ENCODE data around the gene B4GALNT1.

DNA sequence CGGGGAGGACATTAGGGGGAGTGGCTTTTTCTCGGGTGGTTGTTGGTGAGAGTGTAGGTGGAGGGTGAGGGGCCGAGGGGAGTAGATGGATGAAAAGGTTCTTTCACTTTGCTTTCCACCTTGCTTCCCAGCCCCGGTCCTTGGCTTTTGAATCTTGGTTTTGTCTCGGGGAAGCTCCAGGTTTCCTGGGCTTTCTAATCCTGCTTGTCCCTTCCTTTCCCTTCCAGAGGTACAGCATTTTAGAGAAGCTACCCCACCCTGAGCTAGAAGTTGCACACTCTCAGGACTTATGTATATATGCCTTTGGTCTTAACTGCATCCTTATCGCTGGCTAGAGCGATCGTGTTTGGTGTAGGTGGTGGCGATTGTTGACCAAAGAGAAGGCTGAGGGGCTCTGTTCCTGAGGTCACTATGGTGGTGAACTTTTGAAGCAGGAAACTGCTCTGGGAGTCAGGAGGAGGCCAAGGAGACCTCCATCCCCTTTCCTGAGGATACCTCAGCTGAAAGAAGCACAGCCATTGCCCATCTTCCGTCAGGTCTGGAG lies 41.1 kb downstream of the B4GALNT1 start:
- TF ChIP-seq, protein P1, sequence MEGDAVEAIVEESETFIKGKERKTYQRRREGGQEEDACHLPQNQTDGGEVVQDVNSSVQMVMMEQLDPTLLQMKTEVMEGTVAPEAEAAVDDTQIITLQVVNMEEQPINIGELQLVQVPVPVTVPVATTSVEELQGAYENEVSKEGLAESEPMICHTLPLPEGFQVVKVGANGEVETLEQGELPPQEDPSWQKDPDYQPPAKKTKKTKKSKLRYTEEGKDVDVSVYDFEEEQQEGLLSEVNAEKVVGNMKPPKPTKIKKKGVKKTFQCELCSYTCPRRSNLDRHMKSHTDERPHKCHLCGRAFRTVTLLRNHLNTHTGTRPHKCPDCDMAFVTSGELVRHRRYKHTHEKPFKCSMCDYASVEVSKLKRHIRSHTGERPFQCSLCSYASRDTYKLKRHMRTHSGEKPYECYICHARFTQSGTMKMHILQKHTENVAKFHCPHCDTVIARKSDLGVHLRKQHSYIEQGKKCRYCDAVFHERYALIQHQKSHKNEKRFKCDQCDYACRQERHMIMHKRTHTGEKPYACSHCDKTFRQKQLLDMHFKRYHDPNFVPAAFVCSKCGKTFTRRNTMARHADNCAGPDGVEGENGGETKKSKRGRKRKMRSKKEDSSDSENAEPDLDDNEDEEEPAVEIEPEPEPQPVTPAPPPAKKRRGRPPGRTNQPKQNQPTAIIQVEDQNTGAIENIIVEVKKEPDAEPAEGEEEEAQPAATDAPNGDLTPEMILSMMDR (IDR thresholded peaks at IDR 0.05; ENCODE audit: low read depth, low read length) = no peak
- TF ChIP-seq POLR2A (IDR thresholded peaks at IDR 0.05; ENCODE audit: extremely low read depth, insufficient read length) (no peak), MYC (IDR thresholded peaks at IDR 0.05; ENCODE audit: low read depth, low read length) (no peak)
- TF ChIP-seq, protein P2, sequence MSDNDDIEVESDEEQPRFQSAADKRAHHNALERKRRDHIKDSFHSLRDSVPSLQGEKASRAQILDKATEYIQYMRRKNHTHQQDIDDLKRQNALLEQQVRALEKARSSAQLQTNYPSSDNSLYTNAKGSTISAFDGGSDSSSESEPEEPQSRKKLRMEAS (IDR thresholded peaks at IDR 0.05; ENCODE audit: low read depth, low read length) = no peak

Measured in NB4 (cell line).